Keratinocyte (primary cell): ENCODE results near the gene EXOC6B.

ENCODE experiments used
- CTCF ChIP-seq, 3 experiments: IDR thresholded peaks in 1 of 3; conservative IDR thresholded peaks in 1 of 3; optimal IDR thresholded peaks in 1 of 3; 2 replicates in 2 of 3; 3 replicates in 1 of 3; pipeline versions ENCODE3 to v1.5.1; 2011; ENCODE audit warnings: low read length in 3 of 3, mild to moderate bottlenecking in 3 of 3, moderate library complexity in 2 of 3, control low read depth in 1 of 3, inconsistent platforms in 1 of 3; ENCODE audit not compliant: insufficient read depth in 2 of 3; ENCODE audit errors: extremely low read depth in 1 of 3
- EZH2 ChIP-seq: IDR thresholded peaks from one replicate; pipeline ENCODE4 v1.6.1; 2012; ENCODE audit warnings: inconsistent platforms, mild to moderate bottlenecking, low read length, moderate library complexity

- TF ChIP-seq CTCF (optimal IDR thresholded peaks at IDR 0.05 in 1 of 3, IDR thresholded peaks at IDR 0.05 in 1 of 3, conservative IDR thresholded peaks at IDR 0.05 in 1 of 3; ENCODE audit: extremely low read depth in 1 of 3, insufficient read depth in 2 of 3, low read length in 3 of 3): no peak
- TF ChIP-seq EZH2: no peak
Observed at GRCh38 chr2:72183466-72183865, 642.4 kb downstream of the EXOC6B start.
